GM19372 (cell line): ENCODE results near the gene ASPG.

Experiments
- ATAC-seq: cut with Tn5 transposase; IDR thresholded peaks from one replicate; pipeline ENCODE4 v1.9.1; 2021; ENCODE audit warnings: mild to moderate bottlenecking, low read depth, moderate library complexity; ENCODE audit not compliant: unreplicated experiment

Gene ASPG

GRCh38 chr14:104158827-104159798 is 73.6 kb downstream of the ASPG start:
- ATAC-seq = no peak

GRCh38 chr14:104159990-104160389 is 74.5 kb downstream of the ASPG start:
- ATAC-seq = no peak

GRCh38 chr14:104161602-104162367 is 76.3 kb downstream of the ASPG start:
- no peak for ATAC-seq

GRCh38 chr14:104162495-104162894 is 77.0 kb downstream of the ASPG start:
- no peak for ATAC-seq

GRCh38 chr14:104163541-104163940 is 78.0 kb downstream of the ASPG start:
- no peak for ATAC-seq

GRCh38 chr14:104164041-104164440 is 78.5 kb downstream of the ASPG start:
- ATAC-seq = no peak

GRCh38 chr14:104164512-104164911 is 79.0 kb downstream of the ASPG start:
- no peak for ATAC-seq
